ENCODE measurements around the gene DNAJB6. TPM values are rescaled to one million over a fixed set of nuclear protein-coding genes. Genes with fewer than 3 reads are reported as not detected.

Gene DNAJB6
- total RNA-seq, 4 donors from 2014 or later = 152 to 230 (median 185) TPM

DNA sequence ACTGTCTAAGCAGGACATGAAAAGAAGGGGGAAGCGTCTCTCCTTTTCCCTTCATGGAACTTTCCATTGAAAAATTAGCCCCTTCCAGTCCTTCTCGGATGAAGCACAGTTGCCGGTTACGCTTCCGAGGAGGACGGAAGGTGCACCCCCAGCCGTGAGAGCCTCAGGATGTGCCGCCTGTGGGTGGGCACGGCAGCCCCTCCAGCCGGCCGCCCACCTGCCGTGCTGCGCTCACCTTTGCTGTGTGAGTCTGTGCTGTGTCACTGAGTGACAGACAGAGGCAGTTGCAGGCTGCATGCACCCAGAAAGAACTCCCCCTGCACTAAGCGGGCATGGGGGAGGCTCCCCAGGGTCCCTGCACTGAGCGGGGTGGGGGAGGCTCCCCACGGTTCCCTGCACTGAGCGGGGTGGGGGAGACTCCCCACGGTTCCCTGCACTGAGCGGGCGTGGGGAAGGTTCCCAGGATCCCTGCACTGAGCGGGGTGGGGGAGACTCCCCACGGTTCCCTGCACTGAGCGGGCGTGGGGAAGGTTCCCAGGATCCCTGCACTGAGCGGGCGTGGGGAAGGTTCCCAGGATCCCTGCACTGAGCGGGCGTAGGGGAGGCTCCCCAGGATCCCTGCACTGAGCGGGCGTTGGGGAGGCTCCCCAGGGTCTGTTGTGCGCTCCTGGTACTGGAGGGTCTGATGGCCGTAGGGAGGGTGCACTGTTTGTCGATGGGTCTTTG, 74.2 kb downstream of the DNAJB6 start:
- H3K4me1 ChIP-seq = peaks cover 1% of the 10 kb centered on the region
- no peaks in the 10 kb centered on the region for H3K27me3 ChIP-seq
- TF ChIP-seq EP300 (IDR thresholded peaks at IDR 0.05) (no peak), POLR2AphosphoS5 (IDR thresholded peaks at IDR 0.05) (no peak), POLR2A (IDR thresholded peaks at IDR 0.05) (no peak)
- TF ChIP-seq, protein P1, sequence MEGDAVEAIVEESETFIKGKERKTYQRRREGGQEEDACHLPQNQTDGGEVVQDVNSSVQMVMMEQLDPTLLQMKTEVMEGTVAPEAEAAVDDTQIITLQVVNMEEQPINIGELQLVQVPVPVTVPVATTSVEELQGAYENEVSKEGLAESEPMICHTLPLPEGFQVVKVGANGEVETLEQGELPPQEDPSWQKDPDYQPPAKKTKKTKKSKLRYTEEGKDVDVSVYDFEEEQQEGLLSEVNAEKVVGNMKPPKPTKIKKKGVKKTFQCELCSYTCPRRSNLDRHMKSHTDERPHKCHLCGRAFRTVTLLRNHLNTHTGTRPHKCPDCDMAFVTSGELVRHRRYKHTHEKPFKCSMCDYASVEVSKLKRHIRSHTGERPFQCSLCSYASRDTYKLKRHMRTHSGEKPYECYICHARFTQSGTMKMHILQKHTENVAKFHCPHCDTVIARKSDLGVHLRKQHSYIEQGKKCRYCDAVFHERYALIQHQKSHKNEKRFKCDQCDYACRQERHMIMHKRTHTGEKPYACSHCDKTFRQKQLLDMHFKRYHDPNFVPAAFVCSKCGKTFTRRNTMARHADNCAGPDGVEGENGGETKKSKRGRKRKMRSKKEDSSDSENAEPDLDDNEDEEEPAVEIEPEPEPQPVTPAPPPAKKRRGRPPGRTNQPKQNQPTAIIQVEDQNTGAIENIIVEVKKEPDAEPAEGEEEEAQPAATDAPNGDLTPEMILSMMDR (IDR thresholded peaks at IDR 0.05) = no peak
- H3K9me3 ChIP-seq = no peaks in the 10 kb centered on the region
- DNase-seq (ENCODE audit: low spot score in 2 of 2) = no peak
- no peak overlapping the region for H3K4me3 ChIP-seq
- WGBS = 96% methylated on average over 13 of the region's 33 CpGs
- H3K27ac ChIP-seq = no peak overlapping the region
- peaks cover 62% of the 10 kb centered on the region for H3K36me3 ChIP-seq

DNA sequence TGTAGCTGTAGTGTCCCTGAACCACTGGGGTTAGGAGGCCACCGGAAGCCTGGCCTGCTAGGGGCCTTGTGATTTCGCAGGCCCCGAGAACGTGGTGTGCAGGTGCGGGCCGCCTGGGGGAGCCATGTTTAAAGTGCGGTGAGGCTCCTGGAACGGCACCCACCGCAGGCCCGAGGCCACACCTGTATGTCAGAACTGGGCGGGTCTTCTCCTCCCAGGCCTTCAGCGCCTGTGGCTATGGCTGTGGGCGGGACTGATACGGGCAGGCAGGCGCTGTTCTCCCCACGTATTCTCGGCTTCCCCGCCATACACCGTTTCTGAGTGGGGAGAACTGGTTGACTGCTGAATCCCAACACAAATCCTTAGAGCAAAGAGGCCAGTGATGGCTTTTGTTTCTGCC, 74.8 kb downstream of the DNAJB6 start:
- no peaks in the 10 kb centered on the region for H3K27me3 ChIP-seq
- no peak for DNase-seq (ENCODE audit: low spot score in 2 of 2)
- H3K9me3 ChIP-seq = no peaks in the 10 kb centered on the region
- WGBS = 73% methylated on average over 13 of the region's 19 CpGs
- H3K36me3 ChIP-seq = peaks cover 68% of the 10 kb centered on the region
- H3K27ac ChIP-seq = no peak overlapping the region
- no peaks in the 10 kb centered on the region for H3K4me1 ChIP-seq
- no peak overlapping the region for H3K4me3 ChIP-seq
- no peak for TF ChIP-seq POLR2AphosphoS5 (IDR thresholded peaks at IDR 0.05)
- TF ChIP-seq EP300 (IDR thresholded peaks at IDR 0.05) = no peak
- TF ChIP-seq, protein P1 (IDR thresholded peaks at IDR 0.05) = no peak
- TF ChIP-seq POLR2A (IDR thresholded peaks at IDR 0.05) = no peak

DNA sequence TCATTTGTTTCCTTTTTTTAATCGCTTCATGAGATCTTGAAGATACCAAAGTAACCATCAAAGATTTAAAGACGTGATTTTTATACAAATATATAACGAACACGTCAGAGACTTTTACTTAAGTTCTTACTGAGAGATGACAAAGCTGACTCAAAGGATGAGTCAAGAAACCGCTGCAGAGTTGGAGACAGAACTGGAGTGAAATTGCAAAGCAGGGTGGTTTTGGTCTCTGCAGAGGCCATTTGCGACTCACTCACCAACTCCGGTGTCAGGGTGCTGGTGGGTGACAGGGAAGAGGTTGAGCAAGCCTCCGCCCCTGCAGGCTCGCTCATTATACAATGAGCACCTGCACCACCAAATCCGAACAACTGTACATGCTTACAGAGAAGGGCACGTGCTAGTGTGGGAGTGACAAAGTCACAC, 75.2 kb downstream of the DNAJB6 start:
- 90% methylated on average over 11 of the region's 11 CpGs for WGBS
- H3K4me1 ChIP-seq = no peaks in the 10 kb centered on the region
- TF ChIP-seq POLR2AphosphoS5 (IDR thresholded peaks at IDR 0.05) = no peak
- no peak for TF ChIP-seq EP300 (IDR thresholded peaks at IDR 0.05)
- DNase-seq (ENCODE audit: low spot score in 2 of 2) = no peak
- no peak overlapping the region for H3K4me3 ChIP-seq
- no peak overlapping the region for H3K27ac ChIP-seq
- peaks cover 70% of the 10 kb centered on the region for H3K36me3 ChIP-seq
- H3K27me3 ChIP-seq = no peaks in the 10 kb centered on the region
- no peaks in the 10 kb centered on the region for H3K9me3 ChIP-seq

DNA sequence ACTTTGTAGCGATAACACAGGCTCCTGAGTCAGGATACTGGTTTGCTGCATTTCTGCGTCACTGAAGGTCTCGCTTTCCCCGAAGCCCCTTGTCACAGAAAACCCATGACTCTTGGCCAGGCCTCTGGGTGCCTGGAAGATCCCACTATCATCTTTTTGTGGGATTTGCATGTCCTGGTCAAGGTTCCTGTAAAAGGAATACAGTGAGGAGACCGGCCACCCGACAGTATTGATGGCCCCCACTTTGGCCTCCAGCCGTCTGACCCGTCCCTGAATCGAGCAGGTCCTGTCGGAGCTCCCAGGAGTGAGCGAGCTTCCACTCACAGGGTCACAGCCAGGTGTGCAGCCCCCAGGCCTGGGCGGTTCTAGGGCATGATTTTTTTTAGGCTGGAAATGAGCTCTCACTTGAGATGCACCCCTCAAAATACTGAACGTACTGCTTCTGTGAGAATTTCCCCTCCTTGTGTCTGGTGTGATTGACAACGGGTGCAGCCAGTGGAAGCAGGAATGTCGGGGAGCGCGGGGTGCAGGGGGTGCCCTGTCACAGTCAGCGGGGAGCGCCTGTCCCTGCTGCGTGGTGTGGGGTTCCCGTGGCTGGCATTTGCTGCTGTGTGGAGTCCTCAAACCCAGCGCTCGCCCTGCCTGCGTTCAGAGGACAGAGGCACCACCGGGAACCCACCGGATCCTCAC, 75.8 kb downstream of the DNAJB6 start:
- H3K4me3 ChIP-seq = no peak overlapping the region
- no peaks in the 10 kb centered on the region for H3K9me3 ChIP-seq
- H3K27ac ChIP-seq = no peak overlapping the region
- H3K27me3 ChIP-seq = no peaks in the 10 kb centered on the region
- H3K4me1 ChIP-seq = no peaks in the 10 kb centered on the region
- H3K36me3 ChIP-seq = peaks cover 70% of the 10 kb centered on the region
- 86% methylated on average over 25 of the region's 26 CpGs for WGBS
- no peak for DNase-seq (ENCODE audit: low spot score in 2 of 2)
- TF ChIP-seq, protein P1 (IDR thresholded peaks at IDR 0.05) = no peak
- TF ChIP-seq POLR2AphosphoS5 (IDR thresholded peaks at IDR 0.05) (no peak), EP300 (IDR thresholded peaks at IDR 0.05) (no peak), POLR2A (IDR thresholded peaks at IDR 0.05) (no peak)

DNA sequence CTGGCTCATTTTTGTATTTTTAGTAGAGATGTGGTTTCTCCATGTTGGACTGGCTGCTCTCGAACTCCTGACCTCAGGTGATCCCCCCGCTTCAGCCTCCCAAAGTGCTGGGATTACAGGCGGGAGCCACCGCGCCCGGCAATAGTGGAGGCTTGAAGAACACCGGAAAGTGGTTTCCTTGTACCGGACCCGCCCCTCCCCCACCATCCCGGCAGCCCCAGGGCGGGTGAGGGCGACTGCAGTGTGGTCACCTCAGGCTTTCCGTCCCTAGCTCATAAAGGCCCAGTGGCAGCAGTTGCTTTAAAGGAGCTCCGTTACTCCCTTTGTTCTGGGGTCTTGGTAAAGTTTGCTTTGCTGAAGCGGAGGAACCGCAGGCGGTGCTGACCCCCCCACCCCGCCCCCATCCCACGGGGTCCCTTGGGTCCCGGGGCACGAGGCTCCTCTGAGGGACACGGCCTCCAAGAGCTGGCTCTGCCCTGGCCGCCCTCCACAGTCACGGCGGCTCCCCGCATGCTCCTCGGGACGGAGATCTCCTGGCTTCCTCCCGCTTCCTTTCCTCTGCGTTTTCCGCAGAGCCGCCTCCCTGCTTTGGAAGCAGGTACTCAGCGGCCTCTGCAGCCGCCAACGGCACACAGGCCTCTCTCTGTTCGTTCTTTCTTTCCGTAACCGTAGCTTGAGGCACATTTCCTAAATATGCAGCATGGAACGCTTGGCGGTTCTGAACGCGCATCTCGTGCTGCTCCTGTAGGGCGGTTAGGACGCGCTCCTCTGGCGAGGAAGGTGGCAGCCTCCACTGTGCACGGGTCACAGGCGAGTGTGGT, 77.3 kb downstream of the DNAJB6 start:
- 97% methylated on average over 41 of the region's 49 CpGs for WGBS
- H3K36me3 ChIP-seq = peaks cover 77% of the 10 kb centered on the region
- no peaks in the 10 kb centered on the region for H3K4me1 ChIP-seq
- no peak overlapping the region for H3K4me3 ChIP-seq
- no peaks in the 10 kb centered on the region for H3K27me3 ChIP-seq
- TF ChIP-seq EP300 (IDR thresholded peaks at IDR 0.05) (no peak), POLR2AphosphoS5 (IDR thresholded peaks at IDR 0.05) (no peak)
- TF ChIP-seq, protein P1 (IDR thresholded peaks at IDR 0.05) = no peak
- no peaks in the 10 kb centered on the region for H3K9me3 ChIP-seq
- DNase-seq (ENCODE audit: low spot score in 2 of 2) = no peak
- no peak overlapping the region for H3K27ac ChIP-seq

Measured in suprapubic skin (tissue), 4 donors.